Heart left ventricle (tissue), 13 donors: ENCODE results near the gene CHST11.

Experiments used
- CTCF ChIP-seq, 12 donors: fragments of 200-600 bp; sonication (generic) in 4 of 12; IDR thresholded peaks; one replicate each; pipeline versions ENCODE4 v1.5.0 to v1.8.0; 2018 to 2022; ENCODE audit warnings: antibody characterized with exemption in 12 of 12, mild to moderate bottlenecking in 5 of 12
- POLR2A ChIP-seq, 2 donors: fragments of 450-650 bp; IDR thresholded peaks; one replicate each; pipeline ENCODE4 v1.6.1; 2017; ENCODE audit warnings: antibody characterized with exemption in 2 of 2, mild to moderate bottlenecking in 2 of 2, moderate library complexity in 2 of 2
- donor health status: ischemic (EF 13 %, LVEDD 7.1; RV severe dilation, severe dysfunction).
- donor health status: DM: no; HTN: yes; CAD: no.
- donor health status: DM: no; HTN: no; CAD: no.
- donor health status: ischemic (EF 25% LVEDD 6.9; RV normal size, moderate dysfunction).
- donor health status: ischemic (EF 25% LVEDD 5.7; RV mildly dilated, moderate dysfunction).
- donor health status: ischemic (EF 35%, LVEDD 5.7; RV mildly dilated, moderate dysfunction).
- donor health status: nonischemic (EF 11% LVEDD 7.7; RV severe dilation, severe dysfunction).
- donor health status: DM: yes; HTN: yes; CAD: no.
- donor health status: PGD.
- donor health status: ischemic (EF 29% LVEDD 5.4; RV normal size, mild dysfunction).
- donor health status: nonischemic (EF 23%, LVEDD 6.1; RV moderate dilation, normal function).

- TF ChIP-seq CTCF (IDR thresholded peaks at IDR 0.05) (no peak), POLR2A (IDR thresholded peaks at IDR 0.05) (no peak)
These were observed 118.9 kb downstream of the CHST11 start for GRCh38 chr12:104575442-104576186.
